ENCODE results near the gene ZBTB2.
A peak's percentile ranks its signal among the peaks of the same experiment; 100 is the strongest.
"Not testable (repeated sequence)": the region's sequence is repeated elsewhere in the genome, so short reads cannot be mapped to it uniquely, and the experiment has no call there.

Gene ZBTB2

GRCh38 chr6:151335930-151336329 lies 55.4 kb downstream of the ZBTB2 start:
- DNase-seq (ENCODE audit: low read depth in 2 of 2) = no peak

GRCh38 chr6:151330130-151330696 lies 61.1 kb downstream of the ZBTB2 start:
- no peak for DNase-seq (ENCODE audit: low read depth in 2 of 2)

- DNase-seq (ENCODE audit: low read depth in 2 of 2) = no peak
Measured at GRCh38 chr6:151327101-151327500, 64.3 kb downstream of the ZBTB2 start.

GRCh38 chr6:151326116-151326825 lies 65.1 kb downstream of the ZBTB2 start:
- DNase-seq (ENCODE audit: low read depth in 2 of 2) = no peak

- no peak for DNase-seq (ENCODE audit: low read depth in 2 of 2)
Measured at GRCh38 chr6:151325075-151326050, 66.0 kb downstream of the ZBTB2 start.

GRCh38 chr6:151324488-151324825 lies 66.9 kb downstream of the ZBTB2 start:
- DNase-seq (ENCODE audit: low read depth in 2 of 2) = no peak

- DNase-seq (ENCODE audit: low read depth in 2 of 2) = peak; percentile 21 to 29
Measured at GRCh38 chr6:151323791-151324487, 67.4 kb downstream of the ZBTB2 start.

- no peak for DNase-seq (ENCODE audit: low read depth in 2 of 2)
Measured at GRCh38 chr6:151322570-151322969, 68.8 kb downstream of the ZBTB2 start.

GRCh38 chr6:151321438-151321837 lies 69.9 kb downstream of the ZBTB2 start:
- no peak for DNase-seq (ENCODE audit: low read depth in 2 of 2)

GRCh38 chr6:151320140-151320539 lies 71.2 kb downstream of the ZBTB2 start:
- DNase-seq (ENCODE audit: low read depth in 2 of 2) = no peak

- no peak for DNase-seq (ENCODE audit: low read depth in 2 of 2)
Measured at GRCh38 chr6:151317995-151318365, 73.4 kb downstream of the ZBTB2 start.

GRCh38 chr6:151317103-151317994 lies 74.0 kb downstream of the ZBTB2 start:
- DNase-seq (ENCODE audit: low read depth in 2 of 2) = no peak

- not testable (repeated sequence) for DNase-seq (ENCODE audit: low read depth in 2 of 2)
Measured at GRCh38 chr6:151315661-151316060, 75.7 kb downstream of the ZBTB2 start.
